ENCODE data around the gene BRIP1. TPM values are rescaled to one million over a fixed set of nuclear protein-coding genes. Genes with fewer than 3 reads are reported as not detected.

Gene BRIP1
- total RNA-seq, 4 donors from 2014 or later: 0.80 to 2.4 (median 0.93) TPM

DNA sequence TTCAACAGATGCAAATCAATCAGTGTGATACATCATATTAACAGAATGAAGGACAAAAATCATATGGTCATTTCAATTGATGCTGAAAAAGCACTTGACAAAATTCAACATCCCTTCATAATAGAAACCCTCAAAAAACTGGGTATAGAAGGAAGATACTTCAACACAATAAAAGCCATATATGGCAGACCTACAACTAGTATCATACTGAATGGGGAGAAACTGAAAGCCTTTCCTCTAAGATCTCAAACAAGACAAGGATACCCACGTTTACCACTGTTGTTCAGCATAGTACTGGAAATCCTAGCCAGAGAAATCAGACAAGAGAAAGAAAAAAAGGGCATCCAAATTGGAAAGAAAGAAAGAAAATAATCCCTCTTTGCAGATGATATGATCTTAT, 225.2 kb downstream of the BRIP1 start:
- no peak for DNase-seq (ENCODE audit: low spot score in 2 of 2)
- H3K4me3 ChIP-seq (ENCODE audit: low read depth, poor library complexity, severe bottlenecking): no peak overlapping the region
- TF ChIP-seq, protein P1, sequence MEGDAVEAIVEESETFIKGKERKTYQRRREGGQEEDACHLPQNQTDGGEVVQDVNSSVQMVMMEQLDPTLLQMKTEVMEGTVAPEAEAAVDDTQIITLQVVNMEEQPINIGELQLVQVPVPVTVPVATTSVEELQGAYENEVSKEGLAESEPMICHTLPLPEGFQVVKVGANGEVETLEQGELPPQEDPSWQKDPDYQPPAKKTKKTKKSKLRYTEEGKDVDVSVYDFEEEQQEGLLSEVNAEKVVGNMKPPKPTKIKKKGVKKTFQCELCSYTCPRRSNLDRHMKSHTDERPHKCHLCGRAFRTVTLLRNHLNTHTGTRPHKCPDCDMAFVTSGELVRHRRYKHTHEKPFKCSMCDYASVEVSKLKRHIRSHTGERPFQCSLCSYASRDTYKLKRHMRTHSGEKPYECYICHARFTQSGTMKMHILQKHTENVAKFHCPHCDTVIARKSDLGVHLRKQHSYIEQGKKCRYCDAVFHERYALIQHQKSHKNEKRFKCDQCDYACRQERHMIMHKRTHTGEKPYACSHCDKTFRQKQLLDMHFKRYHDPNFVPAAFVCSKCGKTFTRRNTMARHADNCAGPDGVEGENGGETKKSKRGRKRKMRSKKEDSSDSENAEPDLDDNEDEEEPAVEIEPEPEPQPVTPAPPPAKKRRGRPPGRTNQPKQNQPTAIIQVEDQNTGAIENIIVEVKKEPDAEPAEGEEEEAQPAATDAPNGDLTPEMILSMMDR (IDR thresholded peaks at IDR 0.05): no peak
- no peak for TF ChIP-seq POLR2A (IDR thresholded peaks at IDR 0.05)
- intact Hi-C loops (cut with DNase I; ENCODE audit: low total_unique reads): no loop called here
- 48 to 53% methylated on average over 1 of the region's 1 CpG for WGBS, 2 donors

DNA sequence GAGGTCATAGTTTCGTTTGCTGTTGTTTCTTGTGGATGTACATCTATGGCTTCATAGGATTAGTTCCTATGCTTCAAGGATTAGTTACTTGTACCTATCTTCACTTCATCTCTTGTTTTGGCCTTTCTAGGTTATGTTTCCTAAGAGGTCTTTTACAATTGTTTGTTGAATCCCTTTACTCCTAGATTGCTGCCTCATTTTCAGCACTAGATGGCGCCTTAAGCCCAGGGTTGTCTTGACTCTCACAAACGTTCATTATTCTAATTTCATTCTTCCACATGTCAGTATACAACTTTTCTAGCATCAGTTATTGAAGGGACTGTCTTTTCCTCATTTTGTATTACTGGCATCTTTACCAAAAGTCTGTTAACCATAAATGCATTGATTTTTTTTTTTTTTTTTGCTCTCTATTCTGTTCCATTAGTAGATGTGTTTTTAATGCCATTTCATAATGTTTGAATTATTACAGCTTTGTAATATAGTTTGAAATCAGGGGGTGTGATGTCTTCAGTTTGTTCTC, 227.4 kb downstream of the BRIP1 start:
- no peak overlapping the region for H3K4me3 ChIP-seq (ENCODE audit: low read depth, poor library complexity, severe bottlenecking)
- WGBS, 2 donors: 14 to 19% methylated on average over 3 of the region's 3 CpGs
- TF ChIP-seq, protein P1 (IDR thresholded peaks at IDR 0.05): no peak
- no peak for TF ChIP-seq POLR2A (IDR thresholded peaks at IDR 0.05)
- intact Hi-C loops (cut with DNase I; ENCODE audit: low total_unique reads): no loop called here
- DNase-seq (ENCODE audit: low spot score in 2 of 2): no peak

DNA sequence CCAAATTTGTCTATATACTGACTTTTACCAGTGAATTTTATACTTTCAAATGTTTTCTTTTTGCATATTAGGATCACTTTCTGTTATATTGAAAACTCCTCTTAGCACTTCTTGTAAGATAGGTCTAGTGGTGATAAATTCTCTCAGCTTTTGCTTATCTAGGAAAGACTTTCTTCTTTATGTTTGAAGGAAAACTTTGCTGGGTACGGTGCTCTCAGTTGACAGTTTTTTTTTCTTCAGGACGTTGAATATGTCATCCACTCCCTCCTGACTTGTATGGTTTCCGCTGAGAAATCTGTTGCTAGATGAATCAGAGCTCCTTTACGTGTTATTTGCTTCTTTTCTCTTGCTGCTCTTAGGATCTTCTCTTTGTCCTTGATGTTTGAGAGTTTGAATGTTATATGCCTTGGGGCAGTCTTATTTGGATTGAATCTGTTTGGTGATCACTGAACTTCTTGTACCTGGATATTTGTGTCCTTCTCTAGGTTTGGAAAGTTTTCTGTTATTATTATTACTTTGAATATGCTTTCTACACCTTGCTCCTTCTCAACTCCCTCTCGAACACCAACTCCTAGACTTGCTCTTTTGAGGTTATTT, 228.3 kb downstream of the BRIP1 start:
- TF ChIP-seq, protein P1 (IDR thresholded peaks at IDR 0.05): no peak
- TF ChIP-seq POLR2A (IDR thresholded peaks at IDR 0.05): no peak
- no peak for DNase-seq (ENCODE audit: low spot score in 2 of 2)
- intact Hi-C loops (cut with DNase I; ENCODE audit: low total_unique reads): no loop called here
- H3K4me3 ChIP-seq (ENCODE audit: low read depth, poor library complexity, severe bottlenecking): no peak overlapping the region
- 80 to 85% methylated on average over 5 of the region's 5 CpGs for WGBS, 2 donors

DNA sequence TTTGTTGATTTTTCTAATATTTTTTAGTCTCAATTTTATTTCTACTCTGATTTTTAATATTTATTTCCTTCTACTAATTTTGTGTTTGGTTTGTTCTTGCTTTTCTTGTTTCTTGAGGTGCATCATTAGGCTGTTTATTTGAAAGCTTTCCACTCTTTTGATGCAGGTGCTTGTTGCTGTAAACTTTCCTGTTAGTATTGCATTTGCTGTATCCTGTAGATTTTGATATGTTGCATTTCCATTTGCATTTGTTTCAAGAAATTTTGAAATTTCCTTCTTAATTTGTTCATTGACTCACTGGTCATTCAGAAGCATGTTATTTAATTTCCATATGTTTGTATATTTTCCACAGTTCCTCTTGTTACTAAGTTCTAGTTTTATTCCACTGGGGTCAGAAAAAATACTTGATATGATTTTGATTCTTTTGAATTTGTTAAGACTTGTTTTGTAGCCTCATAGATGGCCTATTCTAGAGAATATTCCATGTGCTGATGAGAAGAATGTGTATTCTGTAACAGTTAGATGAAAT, 229.3 kb downstream of the BRIP1 start:
- TF ChIP-seq, protein P1 (IDR thresholded peaks at IDR 0.05): no peak
- TF ChIP-seq POLR2A (IDR thresholded peaks at IDR 0.05): no peak
- H3K4me3 ChIP-seq (ENCODE audit: low read depth, poor library complexity, severe bottlenecking): no peak overlapping the region
- intact Hi-C loops (cut with DNase I; ENCODE audit: low total_unique reads): no loop called here
- DNase-seq (ENCODE audit: low spot score in 2 of 2): no peak

DNA sequence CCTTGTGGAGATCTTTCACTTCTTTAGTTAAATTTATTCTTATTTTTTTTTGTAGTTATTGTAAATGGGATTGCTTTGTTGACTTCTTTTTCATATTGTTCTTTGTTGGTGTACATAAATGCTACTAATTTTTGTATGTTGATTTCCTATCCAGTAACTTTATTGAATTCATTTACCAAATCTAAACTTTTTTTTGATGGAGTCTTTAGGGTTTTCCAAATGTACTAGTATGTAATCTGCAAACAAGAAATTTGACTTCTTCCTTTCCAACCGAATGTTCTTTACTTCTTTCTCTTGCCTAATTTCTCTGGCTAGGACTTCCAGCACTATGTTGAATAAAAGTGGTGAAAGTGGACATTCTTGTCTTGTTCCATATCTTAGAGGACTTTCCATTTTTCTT, 230.5 kb downstream of the BRIP1 start:
- H3K4me3 ChIP-seq (ENCODE audit: low read depth, poor library complexity, severe bottlenecking): no peak overlapping the region
- WGBS, 2 donors: 94 to 100% methylated on average over 1 of the region's 1 CpG
- no peak for DNase-seq (ENCODE audit: low spot score in 2 of 2)
- intact Hi-C loops (cut with DNase I; ENCODE audit: low total_unique reads): no loop called here
- TF ChIP-seq POLR2A (IDR thresholded peaks at IDR 0.05): no peak
- TF ChIP-seq, protein P1 (IDR thresholded peaks at IDR 0.05): no peak

DNA sequence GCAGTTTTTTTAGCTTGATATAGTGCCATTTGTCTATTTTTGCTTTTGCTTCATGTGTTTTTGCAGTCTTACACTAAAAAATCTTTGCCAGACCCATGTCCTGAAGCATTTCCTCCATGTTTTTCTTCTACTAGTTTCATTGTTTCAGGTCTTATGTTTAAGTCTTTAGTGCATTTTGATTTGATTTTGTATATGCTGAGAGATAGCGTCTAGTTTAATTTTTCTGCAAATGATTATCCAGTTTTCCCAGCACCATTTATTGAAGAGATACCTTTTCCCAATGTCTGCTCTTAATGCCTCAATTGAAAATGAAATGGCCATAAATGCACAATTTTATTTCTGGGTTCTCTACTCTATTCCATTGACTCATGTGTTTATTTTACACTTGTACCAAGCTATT, 231.5 kb downstream of the BRIP1 start:
- TF ChIP-seq POLR2A (IDR thresholded peaks at IDR 0.05): no peak
- TF ChIP-seq, protein P1 (IDR thresholded peaks at IDR 0.05): no peak
- 58 to 98% methylated on average over 1 of the region's 1 CpG for WGBS, 2 donors
- intact Hi-C loops (cut with DNase I; ENCODE audit: low total_unique reads): no loop called here
- H3K4me3 ChIP-seq (ENCODE audit: low read depth, poor library complexity, severe bottlenecking): no peak overlapping the region
- DNase-seq (ENCODE audit: low spot score in 2 of 2): no peak

Data from lower leg skin (tissue), 4 donors.